SH-SY5Y (cell line): ENCODE data around the gene DNAJC21.

Source experiments
- GATA2 ChIP-seq: IDR thresholded peaks from 2 replicates; pipeline ENCODE4 v1.6.1; 2011; ENCODE audit warnings: mild to moderate bottlenecking, low read depth, low read length
- GATA3 ChIP-seq: IDR thresholded peaks from 2 replicates; pipeline ENCODE4 v1.6.1; 2011; ENCODE audit warnings: low read depth, mild to moderate bottlenecking, low read length, moderate library complexity

GRCh38 chr5:34959323-34959722 is 30.0 kb downstream of the DNAJC21 start:
- TF ChIP-seq GATA3 = no peak
- TF ChIP-seq GATA2 = no peak
